NCI-H1436 treated with DMSO at 0.1 percent for 48 hours (cell line): ENCODE data around the gene TRAF3.
"Not testable (repeated sequence)": the region's sequence is repeated elsewhere in the genome, so short reads cannot be mapped to it uniquely, and the experiment has no call there.

Experiments used
- DNase-seq: peaks from one replicate; lab custom pipeline; 2025; lab: John Stamatoyannopoulos, UW

TRAF3 gene

DNA sequence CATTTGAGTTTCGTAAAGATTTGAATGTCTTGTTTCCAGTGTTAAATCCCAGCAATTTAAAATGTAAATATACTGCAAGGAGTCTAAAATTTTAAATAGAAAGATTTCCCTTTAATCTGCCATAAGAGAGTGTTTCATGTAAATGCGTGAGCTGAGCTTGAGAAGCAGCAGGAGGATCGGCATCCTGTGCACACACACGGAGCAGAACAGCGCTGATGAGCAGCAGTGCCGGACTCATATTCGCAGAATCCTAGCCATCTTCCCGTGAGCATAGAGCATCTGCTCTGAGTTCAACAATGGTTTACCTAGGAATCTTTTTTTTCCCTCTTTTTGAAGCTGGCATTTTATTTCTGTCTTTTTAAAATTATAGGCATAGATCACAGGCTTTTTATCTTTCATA lies 115.4 kb downstream of the TRAF3 start:
- DNase-seq = no peak

DNA sequence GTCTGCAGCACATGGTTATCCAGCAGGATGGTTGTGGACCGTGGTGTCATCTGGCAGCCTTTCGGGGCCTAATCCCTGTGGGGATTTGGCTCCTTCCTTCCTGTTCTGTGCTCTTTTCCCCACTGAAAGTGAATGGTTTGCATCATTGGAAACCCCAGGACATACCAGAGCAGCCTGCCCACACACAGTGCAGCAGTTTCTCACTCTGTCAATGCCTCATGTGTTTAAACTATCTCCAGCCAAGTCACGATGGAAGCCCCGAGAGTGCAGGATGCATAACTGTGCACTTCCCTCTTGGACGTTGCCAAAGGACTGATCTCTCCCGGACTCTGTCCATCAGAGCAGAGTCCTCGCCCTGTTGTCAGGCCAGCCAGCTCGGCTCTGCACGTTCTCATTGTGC lies 116.2 kb downstream of the TRAF3 start:
- no peak for DNase-seq

DNA sequence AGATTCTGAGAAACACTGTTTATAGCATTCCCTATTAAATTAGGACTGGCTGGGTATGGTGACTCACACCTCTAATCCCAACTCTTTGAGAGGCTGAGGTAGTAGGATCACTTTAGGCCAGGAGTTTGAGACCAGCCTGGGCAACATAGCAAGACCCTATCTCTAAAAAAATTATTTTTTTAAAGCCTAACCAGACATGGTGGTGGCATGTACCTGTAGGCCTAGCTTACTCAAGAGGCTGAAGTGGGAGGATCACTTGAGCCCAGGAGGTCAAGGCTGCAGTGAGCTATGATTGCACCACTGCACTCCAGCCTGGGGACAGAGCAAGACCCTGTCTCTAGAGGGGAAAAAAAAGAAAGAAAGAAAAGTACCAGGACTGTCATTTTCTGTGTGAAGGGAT lies 119.5 kb downstream of the TRAF3 start:
- not testable (repeated sequence) for DNase-seq

DNA sequence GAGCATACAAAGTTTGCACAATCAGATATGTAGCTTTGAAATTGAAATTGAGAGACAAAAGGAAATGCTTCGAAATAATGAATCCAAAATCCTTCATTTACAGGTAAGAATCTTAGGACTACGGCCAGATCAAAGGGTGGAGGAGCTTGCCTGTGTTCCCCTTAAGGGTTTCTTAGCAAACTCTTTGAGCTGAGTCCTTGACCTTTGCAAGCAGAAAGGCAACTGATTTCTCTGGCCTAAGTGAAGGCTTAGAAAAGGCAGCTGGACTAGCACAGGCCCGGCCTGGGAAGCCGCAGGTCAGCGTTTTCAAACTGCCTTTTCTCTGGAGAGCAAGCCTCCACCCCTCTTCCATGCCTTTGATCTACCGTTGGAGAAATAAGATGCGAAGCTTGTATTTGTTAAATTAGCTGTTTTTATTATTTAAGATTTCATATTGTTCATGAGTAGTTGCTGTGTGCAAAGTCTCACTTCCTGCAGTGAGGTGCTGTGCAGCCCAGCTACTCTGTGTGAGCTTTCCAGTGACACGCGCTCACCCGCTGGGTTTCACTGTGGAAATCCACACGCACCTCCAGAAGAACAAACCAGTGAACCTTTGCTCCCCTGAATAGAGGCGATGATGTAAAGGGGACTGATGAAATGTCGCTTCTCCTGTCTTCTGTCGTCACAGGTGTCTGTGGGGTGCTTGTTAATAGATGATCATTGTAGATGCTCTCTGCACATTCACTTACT lies 120.2 kb downstream of the TRAF3 start:
- no peak for DNase-seq

DNA sequence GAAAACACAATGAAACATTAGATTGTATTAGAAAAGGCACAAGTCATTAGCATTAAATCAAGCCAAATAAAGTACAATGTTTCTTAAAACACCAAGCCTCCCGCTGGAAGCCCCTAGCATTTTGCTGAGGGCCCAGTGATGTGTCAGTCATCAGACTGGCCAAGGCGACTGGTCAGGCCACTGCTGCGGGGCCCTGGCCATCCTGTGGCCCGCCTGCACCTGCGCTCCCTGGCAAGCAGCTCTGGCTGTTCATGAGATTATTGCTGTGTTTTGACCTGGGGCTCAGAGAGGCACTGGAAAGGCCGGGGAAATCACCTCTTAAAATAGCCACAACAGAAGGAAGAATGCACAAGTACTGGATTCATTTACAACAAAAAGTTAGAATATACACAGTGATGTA lies 121.0 kb downstream of the TRAF3 start:
- no peak for DNase-seq

DNA sequence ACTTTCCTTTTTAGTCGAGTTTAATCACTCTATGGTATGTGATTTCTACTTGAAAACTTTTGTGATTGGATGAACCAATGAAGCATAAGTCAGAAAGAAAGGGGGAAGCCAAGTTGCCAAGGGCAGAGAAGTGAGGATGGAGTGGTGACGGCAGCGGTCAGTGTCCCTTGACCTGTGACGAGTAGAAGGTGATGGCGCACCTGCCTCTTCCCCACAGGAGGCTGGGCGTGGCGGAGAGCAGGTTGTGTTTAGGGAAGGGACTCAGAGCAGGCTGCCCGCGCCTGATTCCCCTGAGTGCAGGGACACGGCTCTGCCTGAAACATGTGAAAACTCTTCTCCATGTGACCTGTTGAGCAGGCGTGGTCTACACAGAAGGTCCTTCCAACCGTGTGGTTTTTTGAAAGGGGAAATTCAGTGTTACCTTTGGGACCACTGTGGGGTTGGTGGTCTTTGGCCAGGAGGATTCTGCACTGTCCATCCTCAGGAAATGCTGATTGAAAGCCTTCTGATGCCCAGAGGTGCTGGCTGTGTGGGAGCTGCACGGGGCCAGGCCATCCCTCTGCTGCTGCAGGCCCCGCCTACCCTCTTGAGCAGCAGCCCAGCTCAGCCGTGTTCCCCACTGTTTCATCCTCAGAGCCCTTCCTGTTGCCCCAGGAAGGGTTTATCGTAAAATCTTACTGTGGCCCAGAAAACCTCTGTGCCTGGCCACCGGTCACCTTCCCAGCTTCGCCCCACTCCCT lies 121.7 kb downstream of the TRAF3 start:
- no peak for DNase-seq

DNA sequence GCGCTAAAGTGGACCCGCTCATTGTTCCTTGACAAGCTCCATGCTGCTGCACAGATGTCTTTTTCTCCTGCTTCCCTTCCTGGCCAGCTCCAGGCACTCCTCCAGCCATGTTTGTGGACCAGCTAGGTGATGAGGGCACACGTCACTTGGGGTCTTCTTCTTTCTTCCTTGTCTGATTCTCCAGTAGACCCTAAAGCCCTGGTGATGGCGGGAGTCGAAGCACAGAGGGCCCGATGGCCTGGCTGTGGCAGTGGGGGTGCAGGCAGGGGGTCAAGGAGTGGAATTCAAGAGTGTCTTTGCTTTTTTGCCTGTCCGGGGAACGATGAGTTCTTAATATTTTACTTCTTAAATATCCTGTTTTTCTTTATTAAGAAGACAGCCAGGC lies 122.3 kb downstream of the TRAF3 start:
- no peak for DNase-seq

DNA sequence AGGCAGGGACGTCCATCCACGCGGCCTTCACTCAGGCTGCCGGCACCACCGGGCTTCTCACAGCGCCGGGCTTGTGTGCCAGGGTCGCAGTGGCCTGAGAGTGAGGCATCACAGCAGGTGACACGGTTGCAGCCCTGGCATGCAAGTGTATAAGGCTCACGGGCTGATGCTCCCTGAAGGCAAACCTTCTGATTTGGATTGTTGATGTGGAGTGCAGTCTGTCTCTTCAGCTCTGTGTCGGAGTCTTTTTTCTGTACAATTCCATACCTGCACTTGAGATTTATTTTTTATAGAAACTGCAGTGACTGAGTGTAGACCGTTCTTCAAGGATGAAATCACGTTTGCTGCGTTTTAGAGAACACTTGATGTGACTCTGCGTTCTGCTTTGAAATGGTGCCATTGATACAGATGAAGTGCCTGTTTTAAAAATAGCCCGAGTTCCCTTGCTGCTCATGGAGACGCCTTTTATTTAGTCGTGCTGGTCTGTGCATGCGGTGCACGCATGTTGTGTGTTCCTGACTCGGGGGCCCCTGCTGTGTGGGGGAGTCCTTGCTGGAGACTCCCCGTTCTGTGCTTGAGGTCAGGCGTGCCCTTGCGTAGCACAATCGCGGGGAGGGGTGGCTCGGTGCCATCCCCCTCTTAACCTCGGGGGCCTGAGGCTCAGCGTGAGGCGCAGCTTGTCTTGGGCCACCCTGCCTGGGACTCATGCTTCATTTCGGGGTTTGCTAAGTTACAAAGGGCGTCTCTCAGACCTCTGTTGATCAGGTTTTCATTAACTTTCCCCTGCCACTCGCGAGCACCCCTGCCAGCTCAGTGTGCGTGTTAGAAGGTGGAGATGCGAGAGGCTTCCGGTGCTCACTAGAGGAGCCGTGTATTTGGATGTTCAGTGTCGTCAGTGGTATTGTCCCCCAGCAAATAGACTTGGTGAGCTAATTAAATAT lies 123.7 kb downstream of the TRAF3 start:
- DNase-seq = no peak

DNA sequence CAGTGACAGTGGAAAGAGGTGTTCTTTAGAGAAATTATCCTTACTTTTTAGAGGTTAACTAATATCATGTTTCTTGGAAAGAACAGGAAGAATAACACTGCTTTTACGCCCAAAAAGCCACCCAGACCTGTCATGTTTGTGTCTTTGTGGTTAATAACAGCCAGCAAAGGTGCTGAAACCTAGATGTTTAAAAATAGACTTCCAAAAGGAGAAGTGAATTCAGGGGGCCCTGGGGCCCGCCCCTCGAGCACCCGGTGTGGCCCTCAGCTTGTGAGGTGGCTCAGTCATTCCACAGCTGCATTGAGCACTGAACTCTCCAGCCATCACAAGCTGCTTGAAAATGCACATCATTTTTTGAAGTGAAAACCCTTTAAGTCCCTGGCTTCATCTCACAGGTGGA lies 124.4 kb downstream of the TRAF3 start:
- DNase-seq = no peak

DNA sequence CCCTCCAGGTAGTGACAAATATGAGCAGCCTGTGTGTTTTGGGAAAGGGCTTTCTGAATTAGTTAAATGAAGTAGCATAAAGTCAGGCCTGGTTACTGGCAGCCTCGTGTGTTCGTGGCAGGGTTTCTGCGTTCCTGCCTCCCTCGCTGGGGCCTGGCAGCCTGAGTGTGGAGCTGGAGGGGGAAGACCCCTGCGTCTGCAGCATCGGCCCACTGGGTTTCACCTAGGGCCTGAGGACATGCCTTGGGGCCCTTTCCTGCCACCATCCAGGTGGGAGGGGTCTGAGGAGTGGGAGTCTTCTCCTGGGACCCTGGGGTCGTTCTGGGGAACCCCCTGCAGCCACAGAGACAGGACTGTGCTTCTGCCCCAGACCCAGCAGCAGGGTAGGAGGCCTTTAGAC lies 124.8 kb downstream of the TRAF3 start:
- DNase-seq = no peak

DNA sequence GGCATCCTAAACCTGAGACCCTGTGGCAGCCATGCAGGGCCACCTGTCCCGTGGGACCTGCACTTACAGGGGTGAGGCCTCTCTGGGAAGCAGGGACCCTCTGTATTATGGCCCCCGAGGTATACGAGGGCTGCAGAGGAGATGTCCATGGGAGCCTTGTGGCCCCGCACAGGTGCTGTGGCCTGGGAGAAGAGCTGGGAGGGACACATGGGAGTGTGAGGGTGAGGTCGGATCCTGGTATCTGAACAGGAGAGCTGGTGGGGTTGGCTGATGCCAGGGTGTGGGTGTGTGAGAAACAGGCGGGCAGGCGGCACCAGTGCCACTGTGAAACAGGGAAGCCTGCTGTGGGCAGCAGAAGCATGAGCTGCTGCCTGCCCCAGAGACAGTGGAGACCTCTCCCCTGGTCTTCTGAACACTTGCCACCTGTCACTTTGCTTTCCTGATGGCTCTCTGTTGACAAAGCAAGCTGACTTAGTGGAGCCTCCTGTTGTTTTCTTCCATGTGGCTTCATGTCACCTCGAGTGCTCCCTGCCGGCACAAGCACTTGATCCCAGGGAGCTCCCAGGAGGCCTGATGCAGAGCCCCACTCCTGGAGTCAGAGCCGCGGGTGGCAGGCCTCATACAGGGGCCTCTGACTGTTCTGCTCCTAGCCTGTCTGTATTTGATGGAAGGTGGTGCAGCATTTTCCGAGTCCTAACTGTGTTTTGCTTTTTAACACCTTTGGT lies 125.4 kb downstream of the TRAF3 start:
- no peak for DNase-seq

DNA sequence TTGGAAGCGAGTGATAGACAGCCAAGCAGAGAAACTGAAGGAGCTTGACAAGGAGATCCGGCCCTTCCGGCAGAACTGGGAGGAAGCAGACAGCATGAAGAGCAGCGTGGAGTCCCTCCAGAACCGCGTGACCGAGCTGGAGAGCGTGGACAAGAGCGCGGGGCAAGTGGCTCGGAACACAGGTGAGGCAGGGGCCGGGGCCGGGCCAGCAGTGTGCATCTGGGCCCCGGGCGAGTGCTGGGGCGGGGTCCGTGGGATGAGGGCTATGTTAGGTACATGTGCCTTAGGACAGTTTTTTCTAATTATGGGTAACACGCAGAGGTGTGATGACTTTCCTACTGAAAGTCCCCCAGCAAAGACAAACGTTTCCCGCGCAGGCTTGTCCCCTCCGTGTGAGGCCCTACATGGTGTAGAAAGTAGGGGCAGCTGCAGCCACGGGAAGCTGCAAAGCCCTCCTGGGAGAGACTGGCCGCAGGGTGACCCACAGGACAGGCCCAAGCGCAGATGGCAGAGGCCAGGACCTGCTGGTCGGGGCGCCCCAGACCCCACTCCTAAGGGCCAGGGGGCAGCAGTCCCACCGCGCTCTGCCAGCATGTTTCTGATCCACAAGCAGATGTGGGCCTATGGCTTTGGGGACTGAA lies 126.1 kb downstream of the TRAF3 start:
- DNase-seq = no peak

DNA sequence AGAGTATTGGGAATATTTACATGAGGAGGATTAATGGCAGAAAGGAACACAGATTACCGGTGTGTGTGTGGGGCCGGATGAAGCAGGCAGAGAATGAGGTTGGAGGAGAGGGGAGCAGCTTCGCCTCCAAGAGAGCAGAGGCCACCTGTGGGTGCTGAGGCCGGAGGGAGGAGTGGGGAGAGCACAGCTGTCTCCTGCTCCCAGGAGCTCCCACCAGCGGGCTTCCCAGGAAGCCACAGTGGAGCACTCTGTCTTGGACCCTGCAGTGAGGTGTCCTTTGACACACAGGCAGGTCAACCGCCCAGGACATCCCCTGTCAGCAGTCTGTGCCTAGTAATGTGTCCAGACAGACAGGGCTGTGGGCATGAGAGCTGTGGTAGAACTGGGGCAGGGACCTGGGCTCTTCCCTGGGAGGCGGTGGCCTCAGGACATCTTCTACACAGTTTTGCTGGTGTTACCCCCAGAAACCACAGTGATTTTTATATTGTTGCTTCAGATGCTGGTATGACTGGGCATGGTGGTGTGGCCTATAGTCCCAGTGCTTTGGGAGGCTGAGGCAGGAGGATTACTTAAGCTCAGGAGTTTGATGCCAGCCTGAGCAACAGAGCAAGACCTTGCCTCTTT lies 126.8 kb downstream of the TRAF3 start:
- DNase-seq = no peak

DNA sequence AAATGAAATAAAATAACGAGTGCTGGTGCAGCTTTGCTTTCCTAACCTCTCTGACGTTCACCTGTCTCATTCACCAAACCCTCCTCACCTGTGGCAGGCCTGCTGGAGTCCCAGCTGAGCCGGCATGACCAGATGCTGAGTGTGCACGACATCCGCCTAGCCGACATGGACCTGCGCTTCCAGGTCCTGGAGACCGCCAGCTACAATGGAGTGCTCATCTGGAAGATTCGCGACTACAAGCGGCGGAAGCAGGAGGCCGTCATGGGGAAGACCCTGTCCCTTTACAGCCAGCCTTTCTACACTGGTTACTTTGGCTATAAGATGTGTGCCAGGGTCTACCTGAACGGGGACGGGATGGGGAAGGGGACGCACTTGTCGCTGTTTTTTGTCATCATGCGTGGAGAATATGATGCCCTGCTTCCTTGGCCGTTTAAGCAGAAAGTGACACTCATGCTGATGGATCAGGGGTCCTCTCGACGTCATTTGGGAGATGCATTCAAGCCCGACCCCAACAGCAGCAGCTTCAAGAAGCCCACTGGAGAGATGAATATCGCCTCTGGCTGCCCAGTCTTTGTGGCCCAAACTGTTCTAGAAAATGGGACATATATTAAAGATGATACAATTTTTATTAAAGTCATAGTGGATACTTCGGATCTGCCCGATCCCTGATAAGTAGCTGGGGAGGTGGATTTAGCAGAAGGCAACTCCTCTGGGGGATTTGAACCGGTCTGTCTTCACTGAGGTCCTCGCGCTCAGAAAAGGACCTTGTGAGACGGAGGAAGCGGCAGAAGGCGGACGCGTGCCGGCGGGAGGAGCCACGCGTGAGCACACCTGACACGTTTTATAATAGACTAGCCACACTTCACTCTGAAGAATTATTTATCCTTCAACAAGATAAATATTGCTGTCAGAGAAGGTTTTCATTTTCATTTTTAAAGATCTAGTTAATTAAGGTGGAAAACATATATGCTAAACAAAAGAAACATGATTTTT lies 128.2 kb downstream of the TRAF3 start:
- DNase-seq = no peak

DNA sequence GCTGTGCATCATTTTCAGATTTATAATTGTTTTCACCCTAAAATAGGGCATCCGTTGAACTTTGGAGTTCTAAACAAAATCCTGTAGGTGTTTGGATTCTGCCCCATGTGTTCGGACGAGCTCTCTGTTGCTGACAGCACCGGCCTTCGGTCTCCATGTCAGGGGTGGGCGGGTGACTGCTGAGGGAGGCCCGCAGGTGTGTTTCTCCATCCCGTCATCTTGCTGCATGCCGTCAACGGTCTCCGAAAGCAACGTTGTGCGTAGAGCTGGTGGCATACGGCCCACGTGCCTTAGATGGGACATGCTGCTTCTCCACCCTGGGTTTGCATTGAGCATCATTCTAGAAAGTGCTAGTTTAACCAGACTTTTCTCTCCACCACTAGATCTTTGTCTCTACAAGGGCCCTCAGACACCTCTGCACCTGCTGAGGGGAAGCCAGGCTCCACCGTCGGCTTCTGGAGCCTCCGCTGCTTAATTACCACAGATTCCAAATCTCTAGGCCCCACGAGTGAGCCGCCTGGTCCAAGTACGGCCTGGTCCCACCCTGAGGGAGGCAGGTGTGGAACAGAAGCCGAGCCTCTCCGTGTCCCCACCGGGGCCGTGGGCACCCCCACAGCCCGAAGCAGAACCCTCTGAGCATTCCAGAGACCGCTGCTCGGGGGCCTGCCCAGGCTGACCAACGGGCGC lies 129.5 kb downstream of the TRAF3 start:
- DNase-seq = no peak

DNA sequence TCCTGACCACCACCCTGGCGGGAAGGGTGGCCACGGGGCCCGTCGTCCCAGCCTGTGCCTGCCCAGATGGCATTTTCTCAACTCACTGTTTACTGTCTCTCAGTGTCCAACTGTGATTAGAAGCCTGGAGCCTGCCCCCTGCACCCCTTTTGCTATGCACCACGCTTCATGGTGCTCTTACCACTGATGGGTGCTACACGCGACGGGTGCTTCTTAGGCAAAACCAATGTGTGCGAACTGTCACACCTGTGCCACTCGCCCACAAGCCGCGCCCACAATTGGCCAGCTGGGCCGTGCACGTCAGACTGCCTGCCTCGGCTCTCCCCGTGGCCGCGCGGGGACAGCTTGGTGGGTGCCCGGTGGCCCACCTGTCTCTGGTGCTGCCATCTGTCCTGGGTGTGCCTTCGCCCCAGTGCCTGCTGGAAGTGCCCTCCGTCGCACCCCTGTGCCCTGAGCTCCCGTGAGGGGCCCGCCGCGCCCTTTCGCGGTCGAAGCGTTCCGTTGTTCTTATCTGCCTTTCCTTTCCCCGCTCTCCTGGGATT lies 130.1 kb downstream of the TRAF3 start:
- DNase-seq = no peak

DNA sequence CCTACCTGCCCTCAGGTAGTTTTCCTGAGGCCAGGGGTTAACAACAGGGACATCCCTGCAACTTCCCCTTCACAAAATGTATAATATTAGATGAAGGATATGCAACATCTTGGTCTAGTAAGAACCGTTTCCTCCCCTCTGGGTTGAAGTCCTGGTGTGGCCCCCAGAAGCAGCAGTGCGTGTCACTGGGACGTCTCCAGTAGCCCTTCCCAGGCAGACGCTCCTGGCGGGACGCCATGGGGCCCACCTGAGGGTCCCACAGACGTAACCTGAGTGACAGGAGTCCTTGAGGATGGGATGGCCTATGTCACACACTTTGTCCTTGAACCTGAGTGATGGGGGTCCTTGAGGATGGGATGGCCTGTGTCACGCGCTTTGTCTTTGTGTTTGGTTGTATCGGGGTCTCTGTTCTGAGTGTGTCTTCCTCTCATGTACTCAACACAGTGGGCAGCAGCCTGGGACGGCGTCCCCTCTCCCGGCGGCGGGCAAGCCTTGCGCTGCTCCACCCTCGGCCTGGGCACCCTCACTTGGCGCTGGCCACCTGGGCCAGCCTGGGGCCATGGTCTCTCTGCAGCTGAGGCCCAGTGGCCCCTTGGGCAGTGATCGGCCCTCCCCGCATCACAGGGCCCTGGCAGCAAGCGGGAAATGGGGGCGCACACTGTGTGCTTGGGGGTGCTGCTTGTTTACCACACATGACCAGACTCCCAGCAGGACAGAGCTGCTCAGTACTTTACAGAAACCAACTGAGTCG lies 130.9 kb downstream of the TRAF3 start:
- no peak for DNase-seq

DNA sequence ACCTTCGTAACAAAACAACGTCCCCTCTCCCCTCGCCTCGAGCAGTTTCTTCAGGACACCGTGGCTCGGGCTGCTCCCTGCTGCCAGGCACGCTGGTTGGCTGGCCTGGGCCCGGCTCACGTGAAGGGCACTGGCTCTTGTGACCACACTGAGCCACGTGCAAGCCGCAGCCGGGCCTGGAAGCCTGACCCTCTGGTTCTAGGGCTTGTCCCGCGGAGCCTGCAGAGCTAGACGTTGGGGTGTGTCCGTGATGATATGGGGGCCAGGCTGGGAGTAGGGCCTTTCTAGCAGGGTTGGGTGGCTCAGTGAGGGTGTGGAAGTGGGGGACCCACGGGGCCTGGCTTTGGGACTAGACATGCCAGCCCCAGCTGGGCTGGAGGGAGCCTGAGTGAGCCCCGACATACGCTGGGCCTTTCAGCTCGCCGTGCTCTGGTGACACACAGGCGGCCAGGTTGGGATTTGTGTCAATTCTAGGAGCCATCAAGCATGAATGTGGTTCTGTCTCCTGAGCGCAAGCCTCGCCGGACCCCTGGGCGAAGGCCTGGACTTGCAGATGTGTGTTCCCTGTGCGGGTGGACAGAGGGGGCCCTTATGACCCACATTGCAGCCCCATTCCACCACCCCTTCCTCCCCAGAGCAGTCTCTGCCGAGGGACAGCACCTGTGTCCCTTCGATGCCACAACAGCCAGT lies 131.7 kb downstream of the TRAF3 start:
- no peak for DNase-seq
